SJCRH30 (cell line): ENCODE measurements around the gene KCNV2. TPM values are rescaled to one million over a fixed set of nuclear protein-coding genes. Genes with fewer than 3 reads are reported as not detected.
A peak's percentile ranks its signal among the peaks of the same experiment; 100 is the strongest.

Experiments used
- DNase-seq, 2 experiments: peaks; one replicate each; pipeline ENCODE4 v3.0.0-alpha.2; 2015 to 2020
- H3K27ac ChIP-seq: fragments of 250-450 bp; sonication (Bioruptor Pico); 2 replicates; pipeline ENCODE4 v1.5.1; 2020; ENCODE audit warnings: mild to moderate bottlenecking, moderate library complexity
- H3K27me3 ChIP-seq: fragments of 250-450 bp; sonication (Bioruptor Pico); 2 replicates; pipeline ENCODE4 v1.5.1; 2020; ENCODE audit warnings: mild to moderate bottlenecking, moderate library complexity
- H3K36me3 ChIP-seq: fragments of 250-450 bp; sonication (Bioruptor Pico); 2 replicates; pipeline ENCODE4 v1.5.1; 2020; ENCODE audit warnings: mild to moderate bottlenecking, moderate library complexity
- H3K4me1 ChIP-seq: fragments of 250-450 bp; sonication (Bioruptor Pico); 2 replicates; pipeline ENCODE4 v1.5.1; 2020; ENCODE audit warnings: mild to moderate bottlenecking, moderate library complexity
- H3K4me3 ChIP-seq: fragments of 250-450 bp; sonication (Bioruptor Pico); 2 replicates; pipeline ENCODE4 v1.5.1; 2020; ENCODE audit warnings: mild to moderate bottlenecking, moderate library complexity
- H3K9me3 ChIP-seq: fragments of 250-450 bp; sonication (Bioruptor Pico); replicated peaks from 2 replicates; pipeline ENCODE4 v1.5.1; 2020; ENCODE audit warnings: mild to moderate bottlenecking, moderate library complexity
- total RNA-seq: library from RNA; depleted of rRNA; stranded (reverse); fragments of >200 nt; shearing (Covaris generic); gene quantifications from 2 replicates; pipeline ENCODE4 v1.2.3, GENCODE V29; 2014

KCNV2 gene
- total RNA-seq, 1 experiment from 2014 or later: not detected

DNA sequence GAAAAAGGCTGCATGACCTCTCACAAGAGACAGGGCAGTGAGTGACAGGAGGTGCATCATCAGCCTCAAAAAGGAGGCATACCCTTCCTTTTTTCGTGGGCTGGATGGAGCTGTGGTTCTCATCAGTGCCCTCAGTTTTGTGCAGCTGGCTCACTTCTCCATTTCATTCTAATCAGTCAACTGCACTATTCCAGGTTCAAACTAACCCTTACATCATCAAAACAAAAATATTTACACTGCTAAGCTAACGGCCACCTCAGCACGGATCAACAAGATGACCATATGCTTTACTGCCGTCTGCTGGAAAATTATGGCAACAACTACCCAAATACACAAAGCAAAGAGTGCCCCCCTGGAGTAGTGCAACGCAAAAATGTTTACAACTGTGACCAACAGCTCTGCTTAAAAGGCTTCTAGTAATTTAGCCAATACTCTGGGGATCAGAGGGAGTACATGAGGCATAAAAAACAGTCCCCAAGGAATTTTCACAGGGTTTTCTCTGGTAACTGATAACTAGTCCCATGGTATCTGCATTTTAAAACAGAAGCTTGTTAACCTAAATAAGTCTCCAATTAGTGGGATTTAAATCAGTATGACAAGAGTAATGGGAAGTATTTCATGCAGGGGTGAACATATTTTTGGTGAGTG, 10.8 kb downstream of the KCNV2 start:
- H3K36me3 ChIP-seq: no peaks in the 10 kb centered on the region
- no peak overlapping the region for H3K27ac ChIP-seq
- no peak overlapping the region for H3K4me3 ChIP-seq
- H3K9me3 ChIP-seq: no peaks in the 10 kb centered on the region
- peaks cover 14% of the 10 kb centered on the region for H3K4me1 ChIP-seq
- no peaks in the 10 kb centered on the region for H3K27me3 ChIP-seq
- DNase-seq: peak; percentile 45 to 75

DNA sequence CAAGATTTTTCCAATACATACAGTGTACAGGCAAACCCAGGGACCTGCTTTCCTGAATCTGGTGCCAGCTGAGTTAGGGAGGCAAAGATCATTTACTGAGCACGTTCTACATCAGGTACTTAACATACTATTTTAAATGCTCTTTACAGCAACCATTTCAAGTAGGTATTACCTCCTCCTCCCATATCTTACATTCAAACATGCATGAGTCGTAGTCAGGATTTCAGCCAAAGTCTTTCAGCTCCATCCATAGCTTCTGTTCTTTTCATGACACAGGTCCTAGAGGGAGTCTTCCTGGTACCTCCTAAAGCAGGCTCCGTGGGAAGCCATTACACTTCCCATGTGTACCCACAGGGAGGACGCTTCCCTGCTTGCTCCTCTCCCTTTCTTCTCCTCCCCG, 11.7 kb downstream of the KCNV2 start:
- Histone ChIP-seq H3K27ac (no peak overlapping the region), H3K9me3 (no peaks in the 10 kb centered on the region), H3K4me3 (no peak overlapping the region), H3K36me3 (no peaks in the 10 kb centered on the region), H3K4me1 (peaks cover 8% of the 10 kb centered on the region), H3K27me3 (no peaks in the 10 kb centered on the region)
- DNase-seq: no peak

DNA sequence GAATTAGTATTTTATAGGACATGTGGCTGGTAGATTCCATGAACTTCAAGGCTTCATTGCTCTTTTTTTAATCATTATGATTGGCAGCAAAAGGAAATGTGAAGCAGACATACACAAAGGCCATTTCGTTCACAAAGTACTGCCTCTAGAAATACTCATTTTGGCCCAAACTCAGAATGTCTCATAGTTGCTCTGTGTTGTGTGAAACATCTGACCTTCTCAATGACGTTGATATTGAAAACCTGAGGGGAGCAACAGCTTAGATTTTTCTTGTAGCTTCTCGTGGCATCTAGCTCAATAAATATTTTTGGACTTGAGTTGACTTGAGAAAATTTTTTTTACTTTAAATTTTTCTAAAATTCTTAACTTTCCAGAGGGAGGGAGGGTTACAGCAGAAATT, 12.4 kb downstream of the KCNV2 start:
- DNase-seq: no peak
- Histone ChIP-seq H3K27ac (no peak overlapping the region), H3K9me3 (no peaks in the 10 kb centered on the region), H3K4me1 (0 out of 2 replicates have a peak, but pooled peaks cover 3% of the 10 kb centered on the region), H3K27me3 (no peaks in the 10 kb centered on the region), H3K36me3 (no peaks in the 10 kb centered on the region), H3K4me3 (no peak overlapping the region)

DNA sequence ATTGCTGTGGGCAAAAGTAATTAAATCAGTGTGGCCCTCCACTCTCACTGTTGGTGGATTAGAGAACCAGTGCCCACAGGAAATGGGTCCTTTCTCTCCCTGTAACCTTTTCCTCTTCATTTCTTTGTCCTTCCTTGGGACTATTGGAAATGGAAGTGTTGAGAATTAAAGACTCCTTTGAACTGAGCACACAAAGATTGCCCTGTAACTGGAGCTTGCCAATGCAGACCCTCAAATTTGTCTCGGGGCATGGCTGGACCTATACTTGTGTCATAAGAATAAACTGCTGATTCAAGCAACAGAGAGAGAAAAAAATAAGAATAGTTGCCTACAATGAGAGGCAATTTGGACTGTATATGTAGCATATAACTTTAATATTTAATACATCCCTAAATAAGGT, 13.7 kb downstream of the KCNV2 start:
- DNase-seq: no peak
- no peak overlapping the region for H3K27ac ChIP-seq
- no peaks in the 10 kb centered on the region for H3K36me3 ChIP-seq
- H3K9me3 ChIP-seq: no peaks in the 10 kb centered on the region
- no peak overlapping the region for H3K4me3 ChIP-seq
- no peaks in the 10 kb centered on the region for H3K27me3 ChIP-seq
- 0 out of 2 replicates have a peak, but pooled peaks cover 3% of the 10 kb centered on the region for H3K4me1 ChIP-seq

DNA sequence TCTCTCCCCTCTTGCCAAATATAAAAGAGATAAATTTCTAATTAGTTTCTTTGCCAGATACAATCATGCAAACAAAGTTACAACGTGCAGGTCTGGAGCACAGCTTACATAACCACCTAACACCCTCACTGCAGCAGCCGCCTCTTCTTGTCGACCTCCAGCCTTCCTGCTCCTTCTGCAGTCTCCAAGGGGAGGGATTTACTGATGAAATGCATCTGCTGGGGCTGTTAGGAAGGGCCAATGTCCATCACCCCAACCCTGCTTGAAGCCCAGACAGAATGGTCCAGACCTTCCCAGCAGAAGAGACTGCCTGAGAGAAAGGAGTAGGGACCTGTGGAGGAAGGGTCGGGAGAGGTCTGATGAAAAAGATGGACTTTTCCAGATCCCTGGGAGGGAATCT, 15.2 kb downstream of the KCNV2 start:
- Histone ChIP-seq H3K4me1 (0 out of 2 replicates have a peak, but pooled peaks cover 3% of the 10 kb centered on the region), H3K27ac (no peak overlapping the region), H3K9me3 (no peaks in the 10 kb centered on the region), H3K36me3 (no peaks in the 10 kb centered on the region), H3K4me3 (no peak overlapping the region), H3K27me3 (no peaks in the 10 kb centered on the region)
- no peak for DNase-seq

DNA sequence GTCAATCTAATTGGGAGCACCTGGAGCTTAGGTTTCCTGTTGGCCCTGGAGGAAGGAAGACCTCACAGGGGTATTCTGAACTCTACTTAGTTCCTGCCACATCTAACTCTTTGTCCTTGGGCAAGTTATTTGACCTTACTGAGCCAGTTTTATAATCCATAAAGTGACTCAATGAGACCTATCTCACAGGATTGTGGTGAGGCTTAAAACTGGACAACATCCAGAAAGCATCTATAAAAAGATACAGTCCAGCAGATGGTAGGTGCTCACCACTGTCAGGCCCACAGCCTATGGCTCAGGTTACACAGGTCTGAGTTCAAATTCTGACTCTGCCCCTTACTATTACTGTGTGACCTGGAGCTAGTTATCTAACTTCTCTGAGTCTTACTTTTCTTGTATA, 23.3 kb downstream of the KCNV2 start:
- Histone ChIP-seq H3K4me1 (no peaks in the 10 kb centered on the region), H3K9me3 (no peaks in the 10 kb centered on the region), H3K36me3 (no peaks in the 10 kb centered on the region), H3K27ac (no peak overlapping the region), H3K4me3 (no peak overlapping the region), H3K27me3 (no peaks in the 10 kb centered on the region)
- no peak for DNase-seq

DNA sequence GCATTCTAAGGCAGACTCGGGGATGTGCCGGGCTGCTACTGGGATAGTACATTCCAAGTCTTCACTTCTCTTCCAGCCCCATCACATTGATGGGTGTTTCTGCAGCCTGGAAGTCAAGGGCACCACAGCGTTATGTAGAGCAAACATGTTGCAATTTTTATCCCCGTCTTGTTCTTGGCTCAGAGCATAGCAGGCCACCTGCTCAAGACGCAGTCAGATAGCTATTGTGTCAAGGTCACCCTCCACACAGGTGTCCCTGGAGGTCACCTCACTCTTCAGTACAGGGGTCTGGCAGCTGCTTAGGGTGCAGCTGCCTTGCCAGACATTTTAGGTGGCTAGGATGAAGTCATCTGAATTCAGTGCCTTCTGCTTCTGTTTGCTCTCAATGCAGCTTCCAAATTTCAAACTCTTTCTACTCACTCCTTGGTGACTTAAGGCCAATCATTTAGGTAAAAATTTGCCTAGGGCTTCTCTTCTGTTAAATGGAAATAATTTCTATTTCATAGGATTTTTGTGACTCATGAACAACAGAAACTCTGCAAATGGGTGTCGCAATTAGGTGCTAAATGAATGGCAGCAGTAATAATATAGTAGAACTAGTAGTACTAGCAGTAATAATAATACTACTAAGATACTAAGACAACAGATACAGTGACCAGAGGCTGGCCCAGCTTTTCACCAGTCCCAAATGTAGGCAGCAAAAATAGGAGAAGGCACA, 24.3 kb downstream of the KCNV2 start:
- Histone ChIP-seq H3K9me3 (no peaks in the 10 kb centered on the region), H3K4me3 (no peak overlapping the region), H3K4me1 (no peaks in the 10 kb centered on the region), H3K27ac (no peak overlapping the region), H3K27me3 (no peaks in the 10 kb centered on the region), H3K36me3 (no peaks in the 10 kb centered on the region)
- DNase-seq: no peak

DNA sequence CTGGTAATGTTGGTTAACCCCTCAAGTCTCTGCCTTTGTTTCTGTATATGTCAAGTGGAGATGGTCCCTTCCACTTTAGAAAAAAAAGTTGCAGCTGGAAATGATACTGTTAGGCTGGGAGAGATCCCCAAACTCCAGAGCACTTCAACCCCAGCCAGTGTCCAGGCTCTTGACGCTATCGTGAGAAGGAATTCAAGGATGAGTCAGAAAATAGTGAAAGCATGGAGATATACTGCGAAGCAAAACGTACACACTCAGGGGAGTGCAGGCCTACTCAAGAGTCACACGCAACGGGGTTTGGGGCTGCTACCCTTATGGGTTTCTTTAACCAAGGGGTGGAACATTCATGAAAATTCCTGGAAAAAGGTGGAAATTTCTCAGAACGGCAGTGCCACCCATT, 24.9 kb downstream of the KCNV2 start:
- Histone ChIP-seq H3K4me1 (no peaks in the 10 kb centered on the region), H3K36me3 (no peaks in the 10 kb centered on the region), H3K27me3 (no peaks in the 10 kb centered on the region), H3K4me3 (no peak overlapping the region), H3K27ac (no peak overlapping the region), H3K9me3 (no peaks in the 10 kb centered on the region)
- no peak for DNase-seq

DNA sequence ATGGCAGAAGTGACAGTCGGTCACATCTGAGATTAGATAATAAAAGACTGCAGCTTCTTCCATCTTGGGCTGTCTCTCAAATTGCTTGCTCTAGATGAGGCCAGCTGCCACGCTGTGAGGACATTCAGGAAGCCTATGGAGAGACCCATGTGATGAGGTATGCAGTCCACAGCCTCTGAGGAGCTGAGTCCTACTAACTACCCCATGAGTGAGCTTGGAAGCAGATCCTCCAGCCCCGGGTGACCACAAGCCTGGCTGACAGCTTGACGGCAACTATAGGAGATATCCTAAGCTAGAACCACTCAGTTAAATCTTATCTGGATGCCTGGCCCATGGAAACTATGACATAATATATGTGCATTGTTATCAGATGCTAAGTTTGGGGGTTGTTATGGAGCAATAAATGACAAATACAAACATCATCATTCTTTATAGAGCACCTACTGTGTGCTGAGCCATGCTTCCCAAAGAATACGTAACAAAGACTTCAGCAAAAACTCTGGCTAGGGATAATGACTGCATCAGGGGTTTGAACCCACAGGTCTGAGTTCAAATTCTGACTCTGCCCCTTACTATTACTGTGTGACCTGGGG, 26.7 kb downstream of the KCNV2 start:
- H3K27me3 ChIP-seq: no peaks in the 10 kb centered on the region
- H3K36me3 ChIP-seq: no peaks in the 10 kb centered on the region
- H3K4me3 ChIP-seq: no peak overlapping the region
- H3K27ac ChIP-seq: no peak overlapping the region
- no peaks in the 10 kb centered on the region for H3K4me1 ChIP-seq
- no peaks in the 10 kb centered on the region for H3K9me3 ChIP-seq
- DNase-seq: no peak

DNA sequence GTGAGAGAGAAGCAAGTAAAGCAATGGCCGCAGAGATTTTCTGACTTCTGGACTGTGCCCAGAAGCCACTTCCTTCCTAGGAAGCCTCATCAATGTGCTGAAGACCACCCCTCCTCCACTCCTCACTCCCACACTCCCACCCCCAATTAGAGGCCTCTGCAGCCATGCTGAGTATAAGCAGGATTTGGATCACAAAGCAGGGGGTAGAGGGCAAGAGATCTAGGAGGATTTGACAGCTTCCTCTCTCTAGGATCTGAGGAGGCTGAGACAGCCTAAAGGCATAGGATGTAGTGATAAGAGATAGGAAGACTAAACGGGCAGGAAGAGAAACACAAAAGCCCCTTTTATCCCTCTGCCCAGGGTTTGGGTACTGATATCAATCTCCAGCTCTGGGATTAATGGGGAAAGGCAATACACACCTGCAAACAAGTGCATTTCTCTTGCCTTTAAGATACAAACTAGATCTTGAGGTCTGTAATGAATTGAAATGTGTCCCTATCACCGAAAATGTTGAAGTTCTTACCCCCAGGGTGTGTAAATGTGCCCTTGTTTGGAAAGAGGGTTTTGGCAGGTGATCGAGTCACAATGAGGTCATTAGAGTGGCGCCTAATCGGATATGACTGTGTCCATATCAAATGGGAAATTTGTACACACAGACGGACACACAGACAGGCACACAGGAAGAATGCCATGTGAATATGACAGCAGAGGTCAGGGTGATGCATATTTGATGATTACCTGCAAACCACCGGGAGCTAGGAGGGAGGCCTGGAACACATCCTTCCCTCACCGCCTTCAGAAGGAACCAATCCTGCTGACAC, 28.5 kb downstream of the KCNV2 start:
- Histone ChIP-seq H3K27me3 (no peaks in the 10 kb centered on the region), H3K9me3 (no peaks in the 10 kb centered on the region), H3K4me3 (no peak overlapping the region), H3K4me1 (no peaks in the 10 kb centered on the region), H3K27ac (no peak overlapping the region), H3K36me3 (no peaks in the 10 kb centered on the region)
- no peak for DNase-seq

DNA sequence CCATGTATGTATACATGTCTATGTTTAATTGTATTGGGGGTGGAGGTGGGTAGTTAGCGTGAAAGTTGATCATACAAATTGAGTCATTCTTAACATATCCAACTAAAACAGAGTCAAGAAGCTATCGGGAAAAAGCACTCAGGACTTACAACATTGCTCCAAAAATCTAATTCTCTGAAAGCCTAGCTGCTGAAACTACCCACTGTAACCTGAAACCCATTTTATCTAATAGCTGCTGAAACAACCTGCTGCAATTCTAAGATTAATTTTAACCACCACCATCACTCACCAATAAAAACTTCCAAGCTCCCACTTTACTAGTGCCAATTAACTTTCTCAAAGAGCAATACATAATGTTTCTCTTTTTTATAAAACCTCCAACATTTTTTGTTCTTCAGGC, 32.2 kb downstream of the KCNV2 start:
- Histone ChIP-seq H3K4me1 (no peaks in the 10 kb centered on the region), H3K9me3 (no peaks in the 10 kb centered on the region), H3K27me3 (no peaks in the 10 kb centered on the region), H3K36me3 (peaks cover under 1% of the 10 kb centered on the region; the same call in 1 of the 2 replicates), H3K27ac (no peak overlapping the region), H3K4me3 (no peak overlapping the region)
- no peak for DNase-seq

DNA sequence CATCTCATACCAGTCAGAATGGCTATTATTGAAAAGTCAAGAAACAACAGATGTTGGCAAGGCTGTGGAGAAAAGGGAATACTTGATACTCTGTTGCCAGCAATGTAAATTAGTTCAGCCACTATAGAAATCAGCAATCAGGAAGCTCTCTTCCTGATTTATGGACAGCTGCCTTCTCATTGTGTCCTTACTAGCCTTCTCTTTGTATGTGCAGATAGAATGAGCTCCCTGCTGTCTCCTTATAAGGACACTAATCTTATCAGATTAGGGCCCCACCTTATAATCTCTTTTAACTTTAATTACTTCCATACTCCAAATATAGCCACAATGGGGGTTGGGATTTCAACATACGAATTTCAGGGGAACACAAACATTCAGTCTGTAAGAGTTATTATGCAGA, 38.0 kb downstream of the KCNV2 start:
- Histone ChIP-seq H3K27me3 (no peaks in the 10 kb centered on the region), H3K9me3 (no peaks in the 10 kb centered on the region), H3K4me1 (no peaks in the 10 kb centered on the region), H3K4me3 (no peak overlapping the region), H3K27ac (no peak overlapping the region), H3K36me3 (peaks cover 5% of the 10 kb centered on the region; the same call in 1 of the 2 replicates)
- peak in 1 of 2 experiments; percentile 14 for DNase-seq

DNA sequence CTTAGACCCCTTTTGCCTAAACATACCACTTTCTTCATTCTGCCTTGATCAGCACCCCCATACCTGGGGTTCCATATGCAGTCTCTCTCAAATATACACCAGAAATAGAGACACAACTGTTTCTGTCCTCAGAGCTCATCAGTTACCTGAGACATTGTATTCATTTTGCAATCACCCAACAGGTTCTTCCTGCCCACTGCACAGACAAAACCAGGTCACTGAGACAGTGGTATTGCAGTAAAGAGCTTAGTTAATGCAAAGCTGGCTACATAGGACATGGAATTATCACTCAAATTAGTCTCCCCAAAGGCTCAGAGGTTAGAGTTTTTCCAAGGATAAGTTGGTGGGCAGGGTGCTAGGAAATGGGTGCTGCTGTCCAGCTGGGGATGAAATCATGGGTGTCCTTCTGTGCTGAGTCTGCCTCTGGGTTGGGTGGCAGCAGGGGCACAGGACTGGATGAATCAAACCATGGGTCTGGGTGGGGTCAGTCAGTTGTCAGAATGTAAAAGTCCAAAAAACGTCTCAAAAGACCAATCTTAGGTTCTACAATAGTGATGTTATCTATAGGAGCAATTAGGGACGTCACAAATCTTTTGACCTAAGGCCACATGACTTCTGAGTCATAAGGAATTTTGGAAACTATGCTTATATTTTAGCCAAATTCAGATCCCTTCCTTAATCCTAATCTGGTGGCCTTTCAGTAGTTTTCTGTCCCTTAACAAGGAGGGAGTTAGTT, 41.0 kb downstream of the KCNV2 start:
- Histone ChIP-seq H3K36me3 (peaks cover 5% of the 10 kb centered on the region; the same call in 1 of the 2 replicates), H3K9me3 (no peaks in the 10 kb centered on the region), H3K4me3 (no peak overlapping the region), H3K27ac (no peak overlapping the region), H3K27me3 (no peaks in the 10 kb centered on the region), H3K4me1 (no peaks in the 10 kb centered on the region)
- no peak for DNase-seq

DNA sequence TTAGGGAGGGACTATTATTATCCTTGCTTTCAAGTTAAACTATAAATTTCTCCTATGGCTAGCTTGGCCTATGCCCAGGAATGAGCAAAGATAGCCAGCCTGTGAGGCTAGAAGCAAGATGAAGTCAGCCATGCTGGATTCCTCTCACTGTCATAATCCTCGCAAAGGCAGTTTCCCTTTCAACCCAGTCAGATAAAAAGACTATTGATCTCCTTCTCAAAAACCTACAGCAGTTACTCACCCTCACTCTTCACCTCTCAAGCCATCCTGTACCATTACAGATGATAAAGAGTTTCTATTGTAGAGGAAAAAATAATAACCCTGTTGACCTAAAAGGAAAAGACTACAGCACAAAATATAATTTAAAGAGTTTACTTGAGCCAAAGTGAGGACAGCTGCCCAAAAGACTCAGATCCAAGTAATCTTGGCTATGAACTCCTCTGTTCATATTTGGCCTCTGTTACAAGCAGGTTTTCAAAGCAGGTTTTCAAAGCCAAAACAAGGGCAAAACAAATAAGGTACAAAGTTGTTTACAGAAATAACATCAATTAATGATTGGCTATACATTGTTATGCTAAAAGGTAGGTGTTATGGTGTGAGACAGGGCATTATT, 41.7 kb downstream of the KCNV2 start:
- H3K4me3 ChIP-seq: no peak overlapping the region
- H3K9me3 ChIP-seq: no peaks in the 10 kb centered on the region
- H3K36me3 ChIP-seq: peaks cover 5% of the 10 kb centered on the region; the same call in 1 of the 2 replicates
- no peak for DNase-seq
- no peak overlapping the region for H3K27ac ChIP-seq
- no peaks in the 10 kb centered on the region for H3K27me3 ChIP-seq
- no peaks in the 10 kb centered on the region for H3K4me1 ChIP-seq
